ENCODE results near the gene MYO1F. TPM values are rescaled to one million over a fixed set of nuclear protein-coding genes. Genes with fewer than 3 reads are reported as not detected.
A peak's percentile ranks its signal among the peaks of the same experiment; 100 is the strongest.

MYO1F gene
- total RNA-seq, 2 experiments from 2014 or later = 21.0 to 21.4 TPM

DNA sequence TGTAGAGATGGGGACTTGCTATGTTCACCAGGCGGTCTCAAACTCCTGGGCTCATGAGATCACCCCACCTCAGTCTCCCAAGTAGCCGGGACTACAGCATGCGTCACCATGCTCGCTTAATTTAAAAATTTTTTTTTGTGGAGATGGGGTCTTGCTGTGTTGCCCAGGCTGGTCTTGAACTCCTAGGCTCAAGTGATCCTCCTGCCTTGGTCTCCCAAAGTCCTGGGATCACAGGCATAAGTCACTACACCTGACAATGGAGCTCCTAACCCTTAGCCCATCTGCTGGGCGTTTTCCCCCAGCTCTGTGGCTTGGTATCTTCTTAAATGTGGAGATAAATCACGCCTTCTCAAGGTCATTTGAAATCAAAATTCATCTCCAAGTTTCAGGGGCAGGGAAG lies 39.6 kb upstream of the MYO1F start:
- ATAC-seq = no peak
- POLR2A ChIA-PET = no interaction called here

DNA sequence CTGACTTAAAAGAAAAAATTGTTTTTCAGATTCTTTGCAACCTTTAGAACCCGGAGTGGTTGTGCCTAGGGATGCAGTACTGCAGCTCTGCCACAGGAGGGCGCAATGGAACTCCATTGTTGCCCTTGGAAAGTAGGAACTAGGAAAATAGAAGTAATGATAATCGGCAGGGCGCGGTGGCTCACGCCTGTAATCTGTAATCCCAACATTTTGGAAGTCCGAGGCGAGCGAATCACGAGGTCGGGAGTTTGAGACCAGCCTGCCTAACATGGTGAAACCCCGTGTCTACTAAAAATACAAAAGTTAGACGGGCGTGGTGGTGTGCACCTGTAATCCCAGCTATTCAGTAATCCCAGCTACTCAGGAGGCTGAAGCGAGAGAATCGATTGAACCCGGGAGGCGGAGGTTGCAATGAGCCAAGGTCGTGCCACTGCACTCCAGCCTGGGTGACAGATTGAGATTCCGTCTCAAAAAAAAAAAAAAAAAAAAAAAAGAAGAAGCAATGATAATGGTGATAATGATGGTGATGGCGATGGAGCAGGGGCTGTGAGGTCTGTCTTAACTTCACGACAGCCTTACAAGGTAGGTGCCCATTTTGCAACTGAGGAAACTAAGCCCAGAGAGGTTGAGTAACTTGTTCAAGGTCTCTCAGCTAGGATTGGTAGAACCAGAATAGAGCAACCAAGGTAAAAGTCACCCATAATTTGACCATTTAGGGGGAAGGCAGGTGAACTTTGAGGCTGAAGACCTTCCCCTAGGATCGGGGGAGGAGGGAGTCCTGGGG lies 38.8 kb upstream of the MYO1F start:
- ChIA-PET CTCF (interaction anchor here (0.9 to 8.6 kb wide), 11 partner anchors 14 to 121 kb away, joined by 3 to 71 read pairs (median 5); partner anchors contain the start of gene MYO1F), POLR2A (interaction anchor here (0.6 kb wide), 1 partner anchor 355 kb away, joined by 3 read pairs; no protein-coding TSS in a partner anchor)
- H3K4me1 Mint-ChIP-seq (ENCODE audit: low read depth) = peaks cover 20% of the 10 kb centered on the region
- TF ChIP-seq, protein P1, sequence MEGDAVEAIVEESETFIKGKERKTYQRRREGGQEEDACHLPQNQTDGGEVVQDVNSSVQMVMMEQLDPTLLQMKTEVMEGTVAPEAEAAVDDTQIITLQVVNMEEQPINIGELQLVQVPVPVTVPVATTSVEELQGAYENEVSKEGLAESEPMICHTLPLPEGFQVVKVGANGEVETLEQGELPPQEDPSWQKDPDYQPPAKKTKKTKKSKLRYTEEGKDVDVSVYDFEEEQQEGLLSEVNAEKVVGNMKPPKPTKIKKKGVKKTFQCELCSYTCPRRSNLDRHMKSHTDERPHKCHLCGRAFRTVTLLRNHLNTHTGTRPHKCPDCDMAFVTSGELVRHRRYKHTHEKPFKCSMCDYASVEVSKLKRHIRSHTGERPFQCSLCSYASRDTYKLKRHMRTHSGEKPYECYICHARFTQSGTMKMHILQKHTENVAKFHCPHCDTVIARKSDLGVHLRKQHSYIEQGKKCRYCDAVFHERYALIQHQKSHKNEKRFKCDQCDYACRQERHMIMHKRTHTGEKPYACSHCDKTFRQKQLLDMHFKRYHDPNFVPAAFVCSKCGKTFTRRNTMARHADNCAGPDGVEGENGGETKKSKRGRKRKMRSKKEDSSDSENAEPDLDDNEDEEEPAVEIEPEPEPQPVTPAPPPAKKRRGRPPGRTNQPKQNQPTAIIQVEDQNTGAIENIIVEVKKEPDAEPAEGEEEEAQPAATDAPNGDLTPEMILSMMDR (IDR thresholded peaks at IDR 0.05) = peak; percentile 95
- intact Hi-C loops (cut with micrococcal nuclease) = no loop called here
- no peaks in the 10 kb centered on the region for H3K36me3 Mint-ChIP-seq (ENCODE audit: low read depth)
- peak; percentile 67 for DNase-seq
- H3K4me3 Mint-ChIP-seq = no peak overlapping the region
- H3K27me3 Mint-ChIP-seq = peaks cover 1% of the 10 kb centered on the region
- H3K27ac Mint-ChIP-seq = no peak overlapping the region
- peak; percentile 32 for ATAC-seq
- H3K9me3 Mint-ChIP-seq = no peaks in the 10 kb centered on the region

More for the DNA sequence above, 39.6 kb upstream of the MYO1F start:
- intact Hi-C loops (cut with micrococcal nuclease) = no loop called here
- Mint-ChIP-seq H3K36me3 (ENCODE audit: low read depth) (no peaks in the 10 kb centered on the region), H3K27ac (no peak overlapping the region), H3K9me3 (no peaks in the 10 kb centered on the region), H3K4me1 (ENCODE audit: low read depth) (peaks cover 17% of the 10 kb centered on the region), H3K27me3 (peaks cover 1% of the 10 kb centered on the region), H3K4me3 (no peak overlapping the region)
- DNase-seq = no peak
- TF ChIP-seq, protein P1 (IDR thresholded peaks at IDR 0.05) = no peak
- CTCF ChIA-PET = interaction anchor here (1.0 to 8.6 kb wide), 5 partner anchors 15 to 38 kb away, joined by 3 to 71 read pairs (median 8); partner anchors contain the start of gene MYO1F

DNA sequence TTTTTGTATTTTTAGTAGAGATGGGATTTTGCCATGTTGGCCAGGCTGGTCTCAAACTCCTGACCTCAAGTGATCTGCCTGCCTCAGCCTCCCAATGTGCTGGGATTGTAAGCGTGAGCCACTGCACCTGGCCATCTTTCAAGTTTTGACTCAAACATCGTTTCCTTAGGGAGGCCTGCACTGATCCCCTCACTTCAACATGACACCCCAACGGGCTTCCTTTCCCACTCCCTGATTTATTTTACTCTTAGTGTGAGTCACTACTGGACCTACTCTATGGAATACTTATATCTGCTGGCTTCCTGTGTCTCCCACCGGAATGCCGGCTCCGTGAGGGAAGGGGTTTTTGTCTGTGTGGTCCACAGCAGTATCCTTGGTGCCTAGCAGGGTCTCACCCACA lies 37.8 kb upstream of the MYO1F start:
- ATAC-seq (no peak), DNase-seq (no peak)
- H3K36me3 Mint-ChIP-seq (ENCODE audit: low read depth) = no peaks in the 10 kb centered on the region
- H3K9me3 Mint-ChIP-seq = no peaks in the 10 kb centered on the region
- intact Hi-C loops (cut with micrococcal nuclease) = no loop called here
- H3K27me3 Mint-ChIP-seq = peaks cover 1% of the 10 kb centered on the region
- H3K4me1 Mint-ChIP-seq (ENCODE audit: low read depth) = peaks cover 23% of the 10 kb centered on the region
- CTCF ChIA-PET = interaction anchor here (0.9 to 8.6 kb wide), 12 partner anchors 10 to 261 kb away, joined by 3 to 71 read pairs (median 5); partner anchors contain the start of gene MYO1F
- no peak overlapping the region for H3K27ac Mint-ChIP-seq
- TF ChIP-seq, protein P1 (IDR thresholded peaks at IDR 0.05) = no peak
- H3K4me3 Mint-ChIP-seq = no peak overlapping the region
- POLR2A ChIA-PET = interaction anchor here (0.6 kb wide), 1 partner anchor 354 kb away, joined by 3 read pairs; no protein-coding TSS in a partner anchor

GRCh38 chr19:8614455-8614854 lies 37.2 kb upstream of the MYO1F start:
- TF ChIP-seq, protein P1 (IDR thresholded peaks at IDR 0.05) = no peak
- ChIA-PET CTCF (interaction anchor here (1.0 to 8.6 kb wide), 10 partner anchors 9 to 260 kb away, joined by 3 to 71 read pairs (median 5); partner anchors contain the start of gene MYO1F), POLR2A (no interaction called here)
- no peaks in the 10 kb centered on the region for H3K36me3 Mint-ChIP-seq (ENCODE audit: low read depth)
- DNase-seq (no peak), ATAC-seq (no peak)
- peaks cover 1% of the 10 kb centered on the region for H3K27me3 Mint-ChIP-seq
- H3K9me3 Mint-ChIP-seq = no peaks in the 10 kb centered on the region
- intact Hi-C loops (cut with micrococcal nuclease) = no loop called here
- no peak overlapping the region for H3K27ac Mint-ChIP-seq
- H3K4me1 Mint-ChIP-seq (ENCODE audit: low read depth) = peaks cover 27% of the 10 kb centered on the region
- H3K4me3 Mint-ChIP-seq = no peak overlapping the region

- DNase-seq = peak; percentile 68
- POLR2A ChIA-PET = interaction anchor here (0.6 to 1.4 kb wide), 2 partner anchors 99 to 154 kb away, joined by 3 read pairs; partner anchors contain the start of gene ZNF414
- no peaks in the 10 kb centered on the region for H3K9me3 Mint-ChIP-seq
- peaks cover 34% of the 10 kb centered on the region for H3K4me1 Mint-ChIP-seq (ENCODE audit: low read depth)
- peaks cover 1% of the 10 kb centered on the region for H3K27me3 Mint-ChIP-seq
- CTCF ChIA-PET = interaction anchor here (1.8 to 8.6 kb wide), 3 partner anchors 29 to 43 kb away, joined by 5 to 71 read pairs (median 6); partner anchors contain the start of gene MYO1F
- TF ChIP-seq, protein P1 (IDR thresholded peaks at IDR 0.05) = no peak
- H3K36me3 Mint-ChIP-seq (ENCODE audit: low read depth) = no peaks in the 10 kb centered on the region
- no peak overlapping the region for H3K27ac Mint-ChIP-seq
- intact Hi-C loops (cut with micrococcal nuclease) = no loop called here
- no peak overlapping the region for H3K4me3 Mint-ChIP-seq
- peak; percentile 61 for ATAC-seq
Observed at GRCh38 chr19:8612807-8613171, 35.5 kb upstream of the MYO1F start.

Measured in activated CD8-positive, alpha-beta T cell treated with anti-CD3 and anti-CD28 coated beads for 36 hours (primary cell).